ENCODE data around the gene PC. TPM values are rescaled to one million over a fixed set of nuclear protein-coding genes. Genes with fewer than 3 reads are reported as not detected.

The PC gene
- total and polyA plus RNA-seq, 9 of the 15 experiments (the other 6 are each of a cell fraction or from before 2014, with no cell fraction given): 0.94 to 38.0 (median 8.7) TPM

- FAIRE-seq (no peak), ATAC-seq (no peak), DNase-seq (ENCODE audit: extremely low read depth in 1 of 4, low spot score in 3 of 4) (no peak)
- CTCF ChIA-PET (ENCODE audit: low intra/inter-chr PET ratio): no interaction called here
- Histone ChIP-seq H3K9ac (ENCODE audit: insufficient read depth in 1 of 2, low read depth in 2 of 2, low read length in 2 of 2) (no peak overlapping the region), H3K4me1 (replicated peaks in 1 of 2; ENCODE audit: control insufficient read depth in 2 of 2, insufficient read depth in 2 of 2, low read length in 2 of 2) (peaks cover 13% of the 10 kb centered on the region in 2 experiments), H2AFZ (ENCODE audit: low read depth, low read length) (no peak overlapping the region), H3K9me1 (ENCODE audit: control insufficient read depth, insufficient read depth, low read length) (peaks cover 2% of the 10 kb centered on the region), H3K4me2 (ENCODE audit: insufficient read depth, low read length) (no peak overlapping the region), H3K27me3 (ENCODE audit: control insufficient read depth in 2 of 2, insufficient read depth in 2 of 2, low read length in 2 of 2) (no peaks in the 10 kb centered on the region), H3K36me3 (ENCODE audit: control insufficient read depth, insufficient read depth, low read length) (no peaks in the 10 kb centered on the region; the same call in 2 of the 3 replicates), H3K79me2 (ENCODE audit: control insufficient read depth, insufficient read depth, low read length) (no peaks in the 10 kb centered on the region), H3K9me3 (replicated peaks; ENCODE audit: control insufficient read depth, insufficient read depth, low read depth, low read length) (no peaks in the 10 kb centered on the region), H4K20me1 (replicated peaks; ENCODE audit: control insufficient read depth, insufficient read depth, low read length) (peaks cover 4% of the 10 kb centered on the region), H3K27ac (ENCODE audit: extremely low read depth, low read depth, low read length) (no peak overlapping the region), H3K4me3 (no peak overlapping the region)
- 76% methylated on average over 8 of the region's 8 CpGs for WGBS (ENCODE audit: insufficient coverage, low coverage, missing lambda C conversion rate)
- POLR2A ChIA-PET: interaction anchor here (0.6 to 1.6 kb wide), 4 partner anchors 8 to 15 kb away, joined by 4 to 5 read pairs (median 4); no protein-coding TSS in a partner anchor
- intact Hi-C loops (cut with micrococcal nuclease): no loop called here
- TF ChIP-seq ZNF212 (CRISPR knock-in tag; IDR thresholded peaks at IDR 0.05): no peak
- TF ChIP-seq E2F5 (CRISPR knock-in tag; IDR thresholded peaks at IDR 0.05): no peak
- TF ChIP-seq KDM1A (IDR thresholded peaks at IDR 0.05): no peak
- no peak for TF ChIP-seq NCOA4 (IDR thresholded peaks at IDR 0.05; ENCODE audit: partially characterized antibody)
- no peak for TF ChIP-seq ZNF639 (CRISPR knock-in tag; conservative IDR thresholded peaks at IDR 0.05 in 1 of 2, IDR thresholded peaks at IDR 0.05 in 1 of 2)
- TF ChIP-seq SMARCE1 (IDR thresholded peaks at IDR 0.05): no peak
- no peak for TF ChIP-seq PHTF2 (CRISPR knock-in tag; IDR thresholded peaks at IDR 0.05)
- no peak for TF ChIP-seq POLR3G (IDR thresholded peaks at IDR 0.05; ENCODE audit: extremely low read depth, insufficient read length, insufficient replicate concordance)
- TF ChIP-seq ZNF239 (CRISPR knock-in tag; IDR thresholded peaks at IDR 0.05): no peak
- TF ChIP-seq MAFF (IDR thresholded peaks at IDR 0.05; ENCODE audit: low read length): no peak
- no peak for TF ChIP-seq ELK3 (CRISPR knock-in tag; IDR thresholded peaks at IDR 0.05)
- TF ChIP-seq MXI1 (IDR thresholded peaks at IDR 0.05; ENCODE audit: low read depth, low read length): no peak
- TF ChIP-seq MTA1 (IDR thresholded peaks at IDR 0.05; ENCODE audit: borderline replicate concordance): no peak
- in situ Hi-C loops (cut with MboI): no loop called here
- BruUV-seq (replicated peaks): no TSS peak
Observed at GRCh38 chr11:66909181-66909580, 49.0 kb downstream of the PC start.
